ENCODE data around the gene FAM222B. TPM values are rescaled to one million over a fixed set of nuclear protein-coding genes. Genes with fewer than 3 reads are reported as not detected.

FAM222B gene
- total RNA-seq, 5 donors from 2014 or later (not counting 1 experiment from before 2014, with no cell fraction given), result 17.6 to 23.4 (median 23.3) TPM

DNA sequence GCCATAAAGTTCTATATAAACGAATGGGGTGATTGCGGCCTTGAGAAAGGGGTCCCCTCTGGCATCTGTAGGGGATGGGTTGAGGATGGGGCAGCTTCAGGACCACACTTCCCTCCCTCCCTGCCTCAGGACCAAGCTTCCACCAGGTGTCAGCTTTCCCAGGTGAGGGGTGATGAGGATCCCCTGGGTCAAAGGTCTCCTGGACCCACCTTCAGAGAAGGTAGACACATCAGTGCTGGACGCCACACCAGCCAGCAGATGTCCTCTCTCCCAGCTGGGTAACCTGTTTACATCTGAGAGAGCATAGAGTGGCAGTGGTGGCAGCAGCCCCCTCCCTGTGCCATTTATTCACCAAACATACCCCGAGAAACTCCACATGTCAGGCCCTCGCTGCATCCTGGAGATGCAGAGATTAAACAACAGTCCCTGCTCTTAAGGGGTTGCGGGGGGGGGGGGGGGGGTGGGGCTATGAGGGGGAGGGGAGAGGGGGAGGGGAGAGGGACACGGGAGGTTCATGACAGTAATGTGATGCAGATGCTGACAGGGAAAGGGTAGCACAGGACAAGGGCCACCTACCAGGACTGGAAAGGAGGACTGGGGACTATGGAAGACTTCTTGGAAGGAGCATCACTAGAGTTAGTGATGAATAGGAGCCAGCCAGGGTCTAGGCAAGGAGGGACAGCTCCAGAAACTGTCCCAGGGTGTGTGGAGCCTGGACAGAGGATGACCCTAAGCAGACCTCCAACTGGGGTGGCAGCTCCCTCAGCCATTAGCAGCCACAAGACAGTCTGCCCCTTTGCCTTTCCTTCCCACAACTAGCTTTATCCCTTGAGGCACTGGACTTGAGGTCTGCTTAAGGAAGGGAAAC lies 135.9 kb downstream of the FAM222B start:
- peaks cover 0 to 13% of the 10 kb centered on the region in 2 experiments for H3K4me1 ChIP-seq (ENCODE audit: control insufficient read depth in 1 of 2, extremely low read depth in 1 of 2, insufficient read depth in 2 of 2, low read length in 2 of 2)
- H3K27ac ChIP-seq (ENCODE audit: low read length), result no peak overlapping the region
- no peak overlapping the region for H3K4me3 ChIP-seq (ENCODE audit: control insufficient read depth in 1 of 2, extremely low read depth in 1 of 2, low read length in 1 of 2)
- Mint-ChIP-seq H3K9me3 (no peaks in the 10 kb centered on the region), H3K4me3 (no peak overlapping the region), H3K27ac (peak overlapping the region in 1 of 2 donors; percentile 18), H3K4me1 (peaks cover 3 to 13% (median 4%) of the 10 kb centered on the region in 3 donors), H3K27me3 (no peaks in the 10 kb centered on the region), H3K36me3 (peaks cover 17% of the 10 kb centered on the region)
- ChIA-PET CTCF (no interaction called here), POLR2A (no interaction called here)
- no CpG with 5 or more reads among the region's 7 CpGs for WGBS (ENCODE audit: insufficient coverage)
- peaks cover 26 to 27% of the 10 kb centered on the region in 2 donors for H3K36me3 ChIP-seq (ENCODE audit: control insufficient read depth in 2 of 2, extremely low read depth in 1 of 2, insufficient read depth in 1 of 2, low read length in 1 of 2)
- ATAC-seq (replicated peaks in 1 of 4) (no peak), DNase-seq (no peak)
- no peaks in the 10 kb centered on the region for H3K27me3 ChIP-seq (replicated peaks in 1 of 2; ENCODE audit: control insufficient read depth in 2 of 2, extremely low read depth in 1 of 2, insufficient read depth in 2 of 2, low read length in 1 of 2)
- H3K9me3 ChIP-seq, result no peaks in the 10 kb centered on the region

Other genes with a start within 250 kb of the FAM222B start
- gene SPAG5, start 243.8 kb downstream of the FAM222B start, total RNA-seq, result 10 to 100 TPM in 3 of 5 donors, 1 to 10 TPM in 2; 7.7 to 26.5 (median 10.3) TPM
- 10 to 100 TPM; 14.2 to 26.1 (median 21.9) TPM for gene RSKR, start 228.6 kb downstream of the FAM222B start, total RNA-seq
- gene BLTP2, start 197.6 kb downstream of the FAM222B start, total RNA-seq, result 100 to 1,000 TPM; 129 to 156 (median 138) TPM
- 10 to 100 TPM; 25.3 to 45.8 (median 43.9) TPM for gene SDF2, start 180.9 kb downstream of the FAM222B start, total RNA-seq
- 100 to 1,000 TPM in 2 of 5 donors, 10 to 100 TPM in 3; 89.2 to 129 (median 95.7) TPM for gene SUPT6H, start 180.6 kb downstream of the FAM222B start, total RNA-seq
- 10 to 100 TPM in 3 of 5 donors, 1 to 10 TPM in 2; 5.6 to 11.6 (median 10.2) TPM for gene PROCA1, start 130.9 kb downstream of the FAM222B start, total RNA-seq
- gene RAB34, start 124.9 kb downstream of the FAM222B start, total RNA-seq, result 10 to 100 TPM in 3 of 5 donors, 1 to 10 TPM in 2; 7.6 to 82.8 (median 11.0) TPM
- gene RPL23A, start 122.8 kb downstream of the FAM222B start, total RNA-seq, result 1,000 to 10,000 TPM; 2,927 to 3,276 (median 3,036) TPM
- gene TLCD1, start 116.6 kb downstream of the FAM222B start, total RNA-seq, result 1 to 10 TPM in 4 of 5 donors, not detected in 1; 1.2 to 1.8 (median 1.3) TPM
- gene NEK8, start 114.0 kb downstream of the FAM222B start, total RNA-seq, result 10 to 100 TPM in 3 of 5 donors, 1 to 10 TPM in 2; 7.7 to 13.6 (median 12.7) TPM
- 100 to 1,000 TPM in 2 of 5 donors, 10 to 100 TPM in 3; 37.5 to 226 (median 42.5) TPM for gene TRAF4, start 98.8 kb downstream of the FAM222B start, total RNA-seq
- gene ERAL1, start 12.2 kb upstream of the FAM222B start, total RNA-seq, result 10 to 100 TPM; 18.9 to 33.7 (median 29.0) TPM
- 100 to 1,000 TPM; 138 to 256 (median 235) TPM for gene FLOT2, start 54.9 kb upstream of the FAM222B start, total RNA-seq
- 10 to 100 TPM; 23.1 to 44.9 (median 39.7) TPM for gene DHRS13, start 60.3 kb upstream of the FAM222B start, total RNA-seq
- 100 to 1,000 TPM; 121 to 176 (median 123) TPM for gene PHF12, start 108.7 kb upstream of the FAM222B start, total RNA-seq
- gene SEZ6, start 163.2 kb upstream of the FAM222B start, total RNA-seq, result 1 to 10 TPM in 1 of 5 donors, under 1 TPM in 1, not detected in 3; 0.49 to 1.6 TPM
- 1 to 10 TPM; 2.4 to 5.7 (median 4.6) TPM for gene PIPOX, start 200.4 kb upstream of the FAM222B start, total RNA-seq

Data from T-cell (primary cell).